ENCODE data around the gene CRIM1.

CRIM1 gene

DNA sequence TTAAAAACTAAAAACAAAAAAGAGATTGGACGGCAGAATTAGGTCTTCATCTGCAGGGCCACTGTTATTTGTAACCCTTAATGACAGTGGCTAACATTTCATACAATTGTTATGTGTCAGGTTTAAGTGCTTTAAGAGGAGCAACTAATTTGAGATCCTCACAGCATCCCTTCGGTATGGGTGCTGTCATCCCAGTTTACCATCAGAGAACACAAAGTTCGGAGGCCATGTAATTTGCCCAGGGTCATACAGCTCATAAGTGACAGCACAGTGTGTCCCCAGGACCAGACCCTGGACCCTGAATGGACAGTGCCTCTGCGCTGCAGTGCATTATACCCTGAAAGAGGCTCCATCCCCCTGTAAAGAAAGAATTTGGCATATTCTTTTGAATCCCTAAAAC is 127.7 kb downstream of the CRIM1 start:
- no peak for DNase-seq (ENCODE audit: low read depth)

DNA sequence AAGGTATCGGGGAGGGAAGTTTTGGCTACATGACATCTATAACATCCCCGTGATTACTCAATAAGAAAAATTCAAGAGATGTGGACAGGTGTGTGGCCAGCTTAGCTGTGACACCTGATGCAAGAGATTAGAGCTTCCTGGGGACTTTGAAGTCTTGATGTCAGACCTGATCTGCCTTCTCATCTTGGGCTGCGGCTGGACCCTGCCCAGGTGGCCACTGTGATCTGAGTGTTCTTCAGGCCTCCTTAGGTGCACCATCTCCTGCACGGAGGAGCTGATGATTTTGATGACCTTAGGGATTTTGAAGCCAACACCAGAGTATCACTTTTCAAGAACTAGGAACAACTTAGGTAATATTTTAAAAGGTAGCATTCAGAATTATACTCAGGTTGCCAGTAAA is 128.9 kb downstream of the CRIM1 start:
- no peak for DNase-seq (ENCODE audit: low read depth)

DNA sequence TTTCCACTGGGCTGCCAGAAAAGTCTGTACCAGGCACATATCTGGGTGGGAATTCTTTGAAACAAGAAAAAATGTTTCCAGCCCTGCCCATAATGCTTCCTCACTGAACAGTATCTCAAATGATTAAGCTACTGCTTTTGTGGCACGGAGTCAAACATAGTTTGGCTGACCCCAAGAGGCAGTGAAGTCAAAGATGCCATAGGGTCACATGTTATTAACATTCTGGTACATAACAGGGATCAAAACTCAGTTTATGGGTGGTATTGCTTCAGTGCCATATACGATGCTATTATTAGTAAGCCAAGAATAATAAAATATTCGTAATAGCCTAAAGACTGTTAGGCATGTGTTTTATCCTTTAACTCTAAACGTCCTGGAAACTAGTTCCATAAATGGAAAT is 129.9 kb downstream of the CRIM1 start:
- DNase-seq (ENCODE audit: low read depth) = no peak

DNA sequence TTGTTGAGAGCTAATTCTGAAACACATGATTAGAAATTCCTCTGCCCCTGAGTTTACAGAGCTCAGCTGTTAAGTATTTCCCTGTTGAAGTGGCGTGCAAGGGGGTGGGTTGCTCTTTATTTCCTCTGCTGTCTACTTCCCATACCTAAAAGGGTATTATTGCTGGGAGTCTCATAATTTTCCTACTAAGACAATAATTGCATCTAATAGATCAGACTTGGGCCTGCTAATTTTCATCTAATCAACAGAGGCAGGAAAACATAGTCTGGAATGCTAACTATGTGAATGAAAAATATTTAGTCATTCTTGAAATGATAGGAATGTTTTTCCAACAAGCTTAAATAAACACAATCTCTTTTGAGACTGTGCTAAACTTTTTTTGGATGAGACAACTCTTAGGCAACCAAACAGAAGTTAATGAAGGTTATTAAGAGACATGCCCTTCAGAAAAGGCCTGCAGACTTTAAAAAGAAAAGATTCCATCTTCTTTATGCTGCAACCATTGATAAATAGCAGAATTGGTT is 131.0 kb downstream of the CRIM1 start:
- no peak for DNase-seq (ENCODE audit: low read depth)

DNA sequence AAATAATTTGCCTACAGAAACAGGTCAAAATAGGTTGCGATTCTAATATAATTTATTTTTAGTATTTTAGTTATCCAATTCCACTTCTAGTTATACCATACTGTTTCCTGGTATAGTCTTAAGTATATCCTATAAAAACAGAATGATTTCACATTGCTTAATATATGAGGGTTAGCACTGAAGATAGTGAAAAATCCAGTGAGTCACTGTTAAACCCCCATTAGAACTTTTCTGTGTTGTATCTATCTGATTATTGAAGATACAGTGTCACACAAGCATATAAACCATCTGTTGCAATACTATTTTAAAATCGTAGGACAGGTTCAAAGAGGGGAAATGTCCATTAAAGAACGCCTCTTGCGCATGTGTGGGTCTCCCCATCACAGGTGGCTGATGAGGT is 132.4 kb downstream of the CRIM1 start:
- DNase-seq (ENCODE audit: low read depth) = no peak

GRCh38 chr2:36489281-36489680 is 133.7 kb downstream of the CRIM1 start:
- no peak for DNase-seq (ENCODE audit: low read depth)

DNA sequence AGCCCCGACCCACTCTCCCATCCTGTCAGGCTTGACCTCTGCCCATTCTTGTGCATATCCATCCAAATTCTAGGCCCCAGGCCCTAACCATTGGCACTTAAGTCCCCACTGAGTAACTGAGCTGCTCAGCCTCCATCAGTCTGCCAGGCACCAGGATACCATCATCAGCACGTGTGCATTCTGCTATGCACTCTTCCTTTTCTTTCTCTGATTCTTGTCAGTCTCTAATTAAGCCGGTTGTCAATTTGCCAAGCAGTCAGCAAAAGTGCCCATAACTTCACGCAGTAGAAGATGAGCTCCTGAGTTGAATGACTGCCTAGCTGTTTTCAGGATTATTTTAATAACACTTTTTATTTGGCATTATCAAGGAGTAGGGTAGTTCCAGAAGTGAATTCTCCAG is 135.2 kb downstream of the CRIM1 start:
- DNase-seq (ENCODE audit: low read depth) = no peak

GRCh38 chr2:36492216-36492945 is 136.8 kb downstream of the CRIM1 start:
- DNase-seq (ENCODE audit: low read depth) = no peak

DNA sequence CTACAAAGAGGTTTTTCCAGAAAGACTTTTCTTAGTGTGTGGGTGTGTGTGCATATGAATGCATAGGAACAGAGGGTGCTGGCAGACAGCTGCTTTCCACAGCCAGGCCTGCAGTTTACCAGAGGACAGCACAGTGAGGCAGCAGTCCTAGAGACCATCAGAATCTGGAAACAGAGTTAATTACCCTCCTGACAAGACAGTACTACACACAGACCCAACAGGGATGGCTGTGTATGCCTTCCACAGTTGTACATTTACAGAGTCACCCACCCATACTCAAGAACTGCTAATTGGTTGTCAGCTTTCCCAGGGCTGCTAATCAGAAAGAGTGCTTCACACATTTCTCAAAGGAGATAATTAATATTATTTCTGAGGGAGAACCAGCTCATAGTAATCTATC is 137.7 kb downstream of the CRIM1 start:
- DNase-seq (ENCODE audit: low read depth) = no peak

DNA sequence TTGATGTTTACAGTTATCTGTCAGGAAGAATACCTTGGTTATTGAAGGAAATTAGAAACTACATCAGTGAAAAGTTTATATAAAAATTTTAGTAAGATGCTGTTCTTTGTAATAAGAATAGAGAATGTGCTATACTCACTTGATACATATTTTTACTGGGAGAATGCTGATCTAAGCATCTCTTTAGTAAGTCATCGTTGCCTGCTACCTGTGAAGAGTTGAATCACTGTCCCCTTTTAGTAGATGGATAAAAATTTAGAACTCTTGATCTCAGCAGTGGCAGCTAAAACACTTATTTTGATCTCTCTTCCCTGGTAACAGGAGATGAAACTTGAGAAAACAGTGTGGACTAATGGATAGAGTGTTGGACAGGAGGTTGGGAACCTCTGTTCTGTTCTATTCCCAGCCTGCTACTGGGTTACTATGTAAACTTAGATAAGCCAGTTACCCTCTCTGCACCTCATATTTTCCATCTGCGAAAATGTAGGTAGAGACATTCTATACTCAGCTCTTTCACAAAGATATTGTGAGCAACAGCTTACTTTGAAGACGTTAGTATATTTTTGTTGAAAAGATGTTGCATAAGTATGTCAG is 142.1 kb downstream of the CRIM1 start:
- DNase-seq (ENCODE audit: low read depth) = no peak

GRCh38 chr2:36499128-36499820 is 143.7 kb downstream of the CRIM1 start:
- no peak for DNase-seq (ENCODE audit: low read depth)

DNA sequence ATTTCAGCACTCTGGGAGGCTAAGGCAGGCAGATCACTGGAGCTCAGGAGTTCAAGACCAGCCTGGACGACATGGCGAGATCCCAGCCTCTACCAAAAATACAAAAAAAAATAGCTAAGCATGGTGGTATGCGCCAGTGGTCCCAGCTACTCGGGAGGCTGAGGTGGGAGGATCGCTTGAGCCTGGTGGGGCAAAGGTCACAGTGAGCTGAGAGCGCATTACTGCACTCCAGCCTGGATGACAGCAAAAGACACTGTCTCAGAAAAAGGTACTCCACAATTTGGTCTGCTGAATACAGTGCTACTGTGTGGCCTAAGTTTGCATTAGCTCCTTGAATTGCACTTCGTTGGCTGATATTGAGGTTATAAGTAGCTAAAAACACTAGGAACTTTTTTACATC is 144.5 kb downstream of the CRIM1 start:
- DNase-seq (ENCODE audit: low read depth) = no peak

- no peak for DNase-seq (ENCODE audit: low read depth)
Observed at GRCh38 chr2:36502081-36502480, 146.5 kb downstream of the CRIM1 start.

GRCh38 chr2:36507408-36507812 is 151.8 kb downstream of the CRIM1 start:
- no peak for DNase-seq (ENCODE audit: low read depth)

GRCh38 chr2:36509075-36509474 is 153.5 kb downstream of the CRIM1 start:
- DNase-seq (ENCODE audit: low read depth) = no peak

DNA sequence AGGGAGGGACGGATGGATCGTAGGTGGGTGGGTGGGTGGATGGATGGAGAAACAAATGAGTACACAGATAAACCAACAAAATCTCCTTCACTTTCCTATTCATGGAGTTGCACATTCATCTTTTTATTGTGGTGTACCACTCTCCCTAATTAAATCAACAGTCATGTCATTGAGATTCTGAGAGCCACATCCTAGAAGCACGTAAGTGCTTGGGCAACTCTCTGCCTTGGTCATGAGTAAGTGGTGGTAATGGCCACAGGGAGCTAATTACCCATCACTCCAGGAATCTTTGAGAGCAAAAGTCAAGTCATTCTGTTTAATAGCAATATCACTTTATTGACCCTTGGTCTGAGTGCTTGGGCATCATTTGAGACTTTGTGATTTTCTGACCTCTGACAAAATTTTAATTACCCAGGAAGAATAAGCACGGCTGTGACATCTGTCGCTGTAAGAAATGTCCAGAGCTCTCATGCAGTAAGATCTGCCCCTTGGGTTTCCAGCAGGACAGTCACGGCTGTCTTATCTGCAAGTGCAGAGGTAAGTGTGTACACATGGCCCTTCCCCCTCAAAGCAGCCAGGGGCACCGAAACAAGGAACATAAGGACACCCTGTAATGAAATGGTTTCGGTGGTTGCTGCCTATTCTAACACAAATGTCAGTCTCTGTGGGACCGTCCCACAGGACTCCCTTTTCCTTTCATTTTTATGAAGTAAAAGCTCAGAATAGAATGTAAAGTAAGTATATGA is 156.5 kb downstream of the CRIM1 start:
- no peak for DNase-seq (ENCODE audit: low read depth)

GRCh38 chr2:36512705-36513104 is 157.1 kb downstream of the CRIM1 start:
- no peak for DNase-seq (ENCODE audit: low read depth)

GRCh38 chr2:36513661-36514060 is 158.1 kb downstream of the CRIM1 start:
- DNase-seq (ENCODE audit: low read depth) = no peak

DNA sequence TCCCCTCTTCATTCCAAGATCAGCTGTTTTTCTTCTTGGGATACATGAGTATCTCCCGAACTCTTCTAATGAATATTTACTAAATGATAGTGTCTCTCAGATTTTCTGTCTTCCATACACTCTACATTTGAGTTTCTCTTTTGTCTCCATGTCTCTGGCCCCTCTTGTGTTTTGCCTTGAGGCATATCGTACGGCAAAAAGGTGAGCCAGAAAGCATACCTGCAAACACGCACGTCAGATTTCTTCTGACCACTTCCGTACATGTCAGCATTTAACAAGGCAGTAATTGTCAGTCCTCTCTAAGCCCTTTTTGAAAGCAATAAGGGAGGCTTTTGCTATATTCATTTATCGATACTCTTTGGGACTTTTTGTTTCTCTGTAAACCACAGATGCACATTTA is 160.0 kb downstream of the CRIM1 start:
- DNase-seq (ENCODE audit: low read depth) = no peak

DNA sequence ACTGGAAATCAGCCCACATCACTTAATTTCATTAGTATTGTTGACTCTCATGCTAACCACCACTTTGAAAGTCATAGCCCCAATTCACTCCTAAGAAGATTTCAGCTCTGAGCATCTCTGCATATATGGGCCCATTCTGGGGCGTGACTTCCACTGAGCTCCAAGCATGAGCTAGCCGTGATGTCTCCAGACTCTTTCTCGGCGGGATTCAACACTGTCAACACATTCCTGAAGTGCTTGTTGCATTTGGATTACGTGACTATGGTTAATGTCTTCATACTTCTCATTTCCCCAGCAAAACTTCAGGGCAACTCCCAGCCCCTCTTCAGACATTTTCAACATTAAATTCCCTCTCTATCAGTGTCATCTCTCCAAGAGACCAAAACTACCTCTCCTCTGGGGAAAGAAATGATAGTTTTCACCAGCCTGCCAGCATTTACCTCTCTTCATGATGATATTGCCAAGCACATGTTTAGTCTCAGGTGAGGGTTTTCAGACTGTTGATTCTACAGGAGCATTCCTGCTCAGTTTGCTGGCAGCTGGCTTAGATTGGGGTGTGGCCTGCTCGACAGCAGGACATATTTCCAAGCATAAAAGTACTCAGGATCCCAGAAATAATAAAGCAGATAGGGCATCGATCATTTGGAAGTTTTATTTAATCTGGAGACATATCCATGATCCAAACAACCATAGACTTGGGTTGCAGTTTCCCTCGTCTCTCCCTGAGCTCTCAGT is 160.7 kb downstream of the CRIM1 start:
- DNase-seq (ENCODE audit: low read depth) = no peak

DNA sequence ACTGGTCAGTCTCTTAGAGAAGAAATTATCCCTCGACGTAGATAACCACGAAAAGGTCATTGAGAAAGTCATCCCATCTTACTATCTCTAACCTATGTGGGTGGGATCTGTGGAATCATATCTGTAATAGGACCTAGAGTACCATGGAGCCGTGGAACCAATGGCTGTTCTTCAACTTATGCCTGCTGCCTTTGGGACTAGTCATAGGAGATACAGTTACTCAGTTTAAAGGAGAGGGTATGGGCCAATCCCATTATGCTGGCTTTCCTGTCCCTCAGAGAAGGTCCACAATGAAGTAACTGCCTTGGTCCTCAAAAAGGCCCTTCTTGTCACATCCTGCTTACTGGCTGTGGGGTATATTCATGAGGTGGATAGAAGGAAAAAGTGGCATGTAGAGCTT is 164.9 kb downstream of the CRIM1 start:
- DNase-seq (ENCODE audit: low read depth) = no peak

DNA sequence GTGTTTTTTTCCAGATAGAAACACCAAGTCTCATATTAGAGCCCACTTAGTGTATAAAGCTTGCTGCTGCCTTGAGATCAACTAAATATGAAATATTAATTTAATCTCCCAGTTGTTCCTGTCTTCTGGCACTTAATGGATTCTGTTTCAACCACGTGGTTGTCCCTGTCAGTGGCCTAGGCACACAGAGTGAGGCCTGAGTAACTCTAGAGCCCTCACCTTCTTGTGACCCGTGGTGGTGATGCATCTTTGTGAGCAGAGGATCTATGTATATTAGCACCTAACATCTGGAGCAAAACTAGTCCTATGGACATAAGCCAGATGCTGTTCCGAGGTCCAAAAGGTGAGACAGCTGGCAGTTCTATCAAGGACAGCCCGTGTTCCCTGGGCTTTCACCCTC is 167.6 kb downstream of the CRIM1 start:
- no peak for DNase-seq (ENCODE audit: low read depth)
